GM19025 (cell line): Measurements from ENCODE around the gene WDR73.
A peak's percentile ranks its signal among the peaks of the same experiment; 100 is the strongest.
"Not testable (repeated sequence)": the region's sequence is repeated elsewhere in the genome, so short reads cannot be mapped to it uniquely, and the experiment has no call there.

Source experiments
- ATAC-seq: cut with Tn5 transposase; IDR thresholded peaks from one replicate; pipeline ENCODE4 v1.9.1; 2021; ENCODE audit warnings: mild to moderate bottlenecking, low read depth, moderate library complexity; ENCODE audit not compliant: unreplicated experiment

The WDR73 gene

DNA sequence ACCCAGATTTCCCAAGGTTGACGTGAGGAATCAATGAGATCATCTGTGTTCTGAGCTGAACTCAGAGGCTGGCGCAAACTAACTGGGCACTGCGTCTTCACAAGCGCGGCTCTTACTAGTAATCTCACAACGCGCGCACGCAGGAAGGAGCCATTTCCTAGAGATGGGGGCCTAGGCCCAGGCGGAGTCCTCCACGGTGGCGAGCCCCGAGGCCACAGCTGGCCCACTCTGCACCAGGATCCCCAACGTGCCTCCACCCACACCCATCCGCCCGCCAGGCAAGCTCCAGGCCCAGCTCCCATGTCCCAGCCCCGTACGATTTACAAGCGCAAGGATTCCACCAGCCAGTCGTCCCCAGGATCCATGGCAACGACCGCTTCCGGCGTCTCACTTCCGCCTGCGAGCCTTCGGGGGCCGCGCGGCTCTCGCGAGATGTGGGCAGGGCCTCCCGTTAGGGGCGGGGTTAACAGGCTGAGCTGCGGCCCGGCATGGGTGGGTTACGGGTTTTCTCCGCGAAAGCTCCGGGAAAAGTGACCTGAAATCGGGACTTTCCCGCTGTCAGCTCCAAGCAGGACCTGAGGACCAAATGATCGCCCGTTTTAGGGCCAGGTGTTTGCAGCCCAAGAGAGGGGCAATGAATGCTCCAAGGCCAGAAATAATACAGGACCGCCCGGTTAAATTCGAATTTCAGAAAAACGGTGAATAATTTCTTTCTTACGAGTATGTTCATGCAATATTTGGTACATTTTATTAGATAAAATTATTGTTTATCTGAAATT lies at the start of gene WDR73:
WDR73 (minus strand) TSS at position 374 of the 779 bp plus-strand sequence; CDS start at position 365, 9 bp downstream.
- ATAC-seq: peak; percentile 80

- ATAC-seq: no peak
These were observed 49.7 kb upstream of the WDR73 start for GRCh38 chr15:84703808-84704207.

DNA sequence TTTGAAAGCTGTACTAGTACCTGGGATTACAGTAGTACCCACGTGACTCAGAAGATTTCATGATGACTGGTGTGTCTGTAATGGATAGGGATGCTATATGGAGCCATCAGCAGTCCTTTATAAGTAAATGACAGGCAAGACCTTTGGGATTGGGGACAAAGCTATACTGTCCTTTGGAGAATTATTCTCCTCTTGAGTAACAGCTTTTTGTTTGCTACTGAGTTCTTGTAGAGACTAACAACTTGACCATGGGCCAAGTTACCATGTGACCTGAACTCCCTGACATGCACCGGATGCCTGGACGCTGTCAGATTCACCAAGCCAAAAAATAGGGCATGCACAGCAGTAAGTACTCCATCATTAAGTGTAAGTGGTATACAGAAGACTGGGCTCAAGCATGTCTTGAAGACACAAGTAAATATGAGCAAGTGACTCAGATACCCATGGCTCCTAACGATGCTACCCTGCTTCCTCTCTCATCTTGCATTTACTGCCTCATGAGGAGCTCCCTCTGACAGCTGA lies 48.9 kb upstream of the WDR73 start:
- ATAC-seq: no peak

DNA sequence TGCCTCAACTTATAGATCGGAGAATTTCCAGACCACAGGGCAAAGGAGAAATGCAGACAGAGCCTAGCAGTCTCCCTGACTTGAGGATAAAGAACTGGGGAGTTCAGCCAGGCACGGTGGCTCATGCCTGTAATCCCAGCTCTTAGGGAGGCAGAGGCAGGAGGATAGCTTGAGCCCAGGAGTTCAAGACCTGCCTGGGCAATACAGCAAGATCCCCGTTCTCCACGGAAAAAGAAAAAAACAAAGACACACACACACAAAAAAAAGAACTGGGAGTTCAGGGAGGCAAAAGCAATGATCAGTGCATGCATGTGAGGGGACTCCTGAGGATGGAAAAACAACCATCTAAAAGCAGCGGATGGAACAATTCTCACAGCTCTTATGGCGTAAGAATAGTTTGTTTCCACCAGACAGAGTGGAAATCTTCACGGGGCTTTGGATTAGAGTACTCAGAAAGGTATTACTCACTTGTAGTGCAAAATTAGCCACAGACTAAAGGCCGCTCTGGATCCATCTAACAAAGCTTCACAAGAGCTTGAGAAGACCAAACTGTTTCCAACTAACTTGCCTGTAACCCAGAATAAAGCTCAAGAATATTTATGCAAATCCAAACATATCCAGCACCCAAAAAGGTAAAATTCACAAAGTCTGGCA lies 45.6 kb upstream of the WDR73 start:
- no peak for ATAC-seq

DNA sequence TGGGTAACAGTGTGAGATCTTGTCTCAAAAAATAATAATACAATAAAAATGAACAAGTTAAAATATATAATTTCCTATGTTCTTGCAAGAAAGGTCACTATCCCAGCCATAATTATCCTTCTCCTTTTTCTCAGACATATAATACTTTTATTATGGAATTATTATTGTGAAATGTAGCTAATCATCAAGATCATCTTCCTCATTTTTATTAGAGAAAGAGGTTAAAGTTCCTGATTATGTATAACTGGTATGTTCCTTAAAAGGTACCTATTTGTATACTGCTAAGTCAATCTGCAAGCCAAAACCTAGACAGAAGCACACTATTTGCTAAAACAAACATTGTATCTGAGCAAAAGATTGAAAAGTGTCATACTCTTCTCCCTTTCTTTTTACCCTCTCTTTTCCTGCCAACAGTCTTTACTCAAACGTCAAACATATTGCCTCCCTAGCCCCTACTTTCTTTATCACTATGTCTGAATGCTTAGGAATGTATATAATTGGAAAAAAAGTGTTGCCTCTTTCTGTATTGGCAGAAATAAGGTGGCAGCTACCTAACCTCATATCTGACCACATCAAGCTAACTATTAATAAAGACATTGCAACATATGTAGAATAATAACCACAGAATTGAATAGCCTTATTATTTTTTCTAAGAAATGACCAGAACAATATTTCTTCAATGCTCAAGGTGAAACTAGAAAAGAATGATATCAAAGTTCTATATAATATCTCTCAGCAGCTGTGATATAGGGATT lies 43.3 kb upstream of the WDR73 start:
- no peak for ATAC-seq

DNA sequence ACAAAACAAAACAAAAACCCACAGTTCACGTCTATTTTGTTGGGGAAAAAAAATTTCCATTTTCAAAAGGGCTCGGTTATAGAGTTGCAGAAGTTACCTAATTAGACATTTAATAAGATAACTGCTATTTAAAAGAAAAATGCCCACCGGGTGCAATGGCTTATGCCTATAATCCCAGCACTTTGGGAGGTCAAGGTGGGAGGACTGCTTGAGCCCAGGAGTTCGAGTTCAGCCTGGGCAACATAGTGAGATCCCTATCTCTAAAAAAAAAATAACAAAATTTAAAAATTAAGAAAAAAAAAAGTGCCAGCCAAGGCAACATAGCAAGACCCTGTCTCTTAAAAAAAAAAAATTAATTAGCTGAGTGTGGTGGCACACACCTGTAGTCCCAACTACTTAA lies 42.7 kb upstream of the WDR73 start:
- ATAC-seq: no peak

DNA sequence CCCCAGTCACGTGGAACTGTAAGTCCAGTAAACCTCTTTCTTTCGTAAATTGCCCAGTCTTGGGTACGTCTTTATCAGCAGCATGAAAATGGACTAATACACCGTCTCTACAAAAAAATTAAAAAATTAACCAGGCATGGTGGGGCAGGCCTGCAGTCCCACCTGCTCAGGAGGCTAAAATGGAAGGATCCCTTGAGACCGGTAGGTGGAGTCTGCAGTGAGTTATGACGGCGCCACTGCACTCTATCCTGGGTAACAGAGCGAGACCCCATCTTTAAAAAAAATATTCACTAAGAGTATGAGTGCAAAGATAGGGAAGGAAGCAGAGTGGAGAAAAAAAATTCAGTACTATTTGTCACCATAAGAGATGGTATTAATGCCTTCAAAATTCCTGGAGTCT lies 36.3 kb upstream of the WDR73 start:
- no peak for ATAC-seq

DNA sequence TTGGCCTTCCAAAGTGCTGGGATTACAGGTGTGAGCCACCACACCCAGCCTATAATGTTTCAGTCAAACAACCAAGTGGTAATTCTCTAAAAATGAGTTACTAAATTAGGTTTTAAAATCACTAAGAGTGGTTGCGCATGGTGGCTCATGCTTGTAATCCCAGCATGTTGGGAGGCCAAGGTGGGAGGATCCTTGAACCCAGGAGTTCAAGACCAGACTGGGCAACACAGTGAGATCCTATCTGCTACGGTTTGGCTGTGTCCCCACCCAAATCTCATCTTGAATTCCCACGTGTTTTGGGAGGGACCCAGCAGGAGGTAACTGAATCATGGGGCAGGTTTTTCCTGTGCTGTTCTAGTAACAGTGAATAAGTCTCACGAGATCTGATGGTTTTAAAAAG lies 35.8 kb upstream of the WDR73 start:
- no peak for ATAC-seq

- not testable (repeated sequence) for ATAC-seq
These were observed 32.4 kb upstream of the WDR73 start for GRCh38 chr15:84686446-84686845.

DNA sequence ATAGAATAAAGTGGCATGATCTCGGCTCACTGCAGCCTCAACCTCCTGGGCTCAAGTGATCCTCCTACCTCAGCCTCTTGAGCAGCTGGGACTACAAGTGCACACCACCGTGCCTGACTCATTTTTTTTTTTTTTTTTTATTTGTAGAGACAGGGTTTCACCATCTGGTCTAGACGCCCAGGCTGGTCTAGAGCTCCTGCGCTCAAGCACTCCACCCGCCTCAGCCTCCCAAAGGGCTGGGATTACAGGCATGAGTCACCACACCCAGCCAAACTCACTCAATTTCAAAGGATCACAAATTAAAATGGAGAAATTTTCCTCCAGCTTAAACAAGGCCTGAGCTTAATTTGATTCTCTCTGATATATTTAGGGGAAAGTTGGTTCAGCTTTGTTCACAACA lies 31.2 kb upstream of the WDR73 start:
- no peak for ATAC-seq

GRCh38 chr15:84684092-84684491 lies 30.0 kb upstream of the WDR73 start:
- ATAC-seq: no peak

GRCh38 chr15:84681831-84682230 lies 27.7 kb upstream of the WDR73 start:
- ATAC-seq: no peak

- no peak for ATAC-seq
These were observed 17.1 kb upstream of the WDR73 start for GRCh38 chr15:84671211-84671610.

- ATAC-seq: no peak
These were observed 15.6 kb upstream of the WDR73 start for GRCh38 chr15:84669726-84670125.

DNA sequence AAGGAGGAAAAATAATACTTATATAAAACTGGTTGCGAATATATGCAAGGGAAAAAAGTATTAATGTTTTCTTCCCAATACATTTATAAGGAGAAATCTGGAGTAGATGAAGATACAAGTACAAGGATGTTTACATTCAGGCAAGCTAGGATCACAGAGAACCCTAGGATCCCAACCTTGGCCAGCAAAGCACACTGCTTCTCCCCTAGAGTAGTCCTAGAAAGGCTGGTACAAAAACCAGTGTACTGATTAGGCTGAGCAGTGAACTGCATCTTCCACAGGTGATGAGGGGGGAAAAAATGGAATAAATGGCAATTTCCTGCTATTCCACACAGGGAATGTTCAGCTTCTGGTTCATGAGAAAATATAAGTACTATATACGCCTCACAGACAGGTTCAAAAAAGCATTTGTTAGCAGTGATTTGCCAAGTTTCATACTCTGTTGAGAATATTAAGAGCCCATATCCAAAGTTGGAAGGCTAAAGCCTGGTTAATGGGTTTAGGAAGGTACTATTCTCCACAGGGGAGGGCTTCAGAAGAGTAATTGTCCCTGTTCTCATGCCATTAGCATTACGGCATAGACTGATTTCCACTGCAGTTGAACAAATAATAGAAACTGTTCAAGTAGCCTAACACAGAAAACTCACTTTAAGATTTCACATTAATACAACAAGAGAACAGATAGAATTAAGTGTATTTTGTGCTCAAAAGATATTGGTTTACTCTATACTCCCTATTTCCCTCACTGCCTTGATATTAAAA lies 14.3 kb upstream of the WDR73 start:
- ATAC-seq: no peak

DNA sequence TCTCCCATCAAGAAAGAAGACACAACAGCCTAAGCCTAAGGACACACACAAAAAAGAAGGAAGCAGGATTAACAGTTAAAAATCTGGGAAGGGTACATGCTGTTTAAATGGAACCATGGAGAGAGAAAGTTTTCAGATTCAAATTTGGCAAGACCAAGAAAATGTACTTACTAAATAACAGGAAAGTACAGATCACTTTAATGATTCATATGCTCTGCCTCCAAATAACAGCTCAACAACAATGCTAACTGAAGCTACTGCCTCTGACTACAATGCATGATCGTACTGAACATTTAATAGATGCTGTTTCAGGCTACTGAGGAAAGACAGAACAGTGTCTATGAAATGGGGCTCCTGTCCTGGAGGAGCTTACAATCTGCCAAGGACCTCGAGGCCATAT lies 12.3 kb upstream of the WDR73 start:
- ATAC-seq: no peak

DNA sequence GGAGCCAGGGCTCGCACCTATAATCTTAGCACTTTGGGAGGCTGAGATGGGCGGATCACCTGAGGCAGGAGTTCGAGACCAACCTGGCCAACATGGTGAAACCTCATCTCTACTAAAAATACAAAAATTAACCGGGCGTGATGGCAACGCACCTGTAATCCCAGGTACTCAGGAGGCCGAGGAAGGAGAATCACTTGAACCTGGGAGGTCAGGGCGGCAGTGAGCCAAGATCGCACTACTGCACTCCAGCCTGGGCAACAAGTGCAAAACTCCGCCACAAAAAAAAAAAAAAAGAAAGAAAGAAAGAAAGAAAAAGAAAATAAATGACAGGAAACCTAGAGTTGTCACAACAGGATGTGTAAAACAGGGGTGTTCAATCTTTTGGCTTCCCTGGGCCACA lies 6.9 kb upstream of the WDR73 start:
- no peak for ATAC-seq

DNA sequence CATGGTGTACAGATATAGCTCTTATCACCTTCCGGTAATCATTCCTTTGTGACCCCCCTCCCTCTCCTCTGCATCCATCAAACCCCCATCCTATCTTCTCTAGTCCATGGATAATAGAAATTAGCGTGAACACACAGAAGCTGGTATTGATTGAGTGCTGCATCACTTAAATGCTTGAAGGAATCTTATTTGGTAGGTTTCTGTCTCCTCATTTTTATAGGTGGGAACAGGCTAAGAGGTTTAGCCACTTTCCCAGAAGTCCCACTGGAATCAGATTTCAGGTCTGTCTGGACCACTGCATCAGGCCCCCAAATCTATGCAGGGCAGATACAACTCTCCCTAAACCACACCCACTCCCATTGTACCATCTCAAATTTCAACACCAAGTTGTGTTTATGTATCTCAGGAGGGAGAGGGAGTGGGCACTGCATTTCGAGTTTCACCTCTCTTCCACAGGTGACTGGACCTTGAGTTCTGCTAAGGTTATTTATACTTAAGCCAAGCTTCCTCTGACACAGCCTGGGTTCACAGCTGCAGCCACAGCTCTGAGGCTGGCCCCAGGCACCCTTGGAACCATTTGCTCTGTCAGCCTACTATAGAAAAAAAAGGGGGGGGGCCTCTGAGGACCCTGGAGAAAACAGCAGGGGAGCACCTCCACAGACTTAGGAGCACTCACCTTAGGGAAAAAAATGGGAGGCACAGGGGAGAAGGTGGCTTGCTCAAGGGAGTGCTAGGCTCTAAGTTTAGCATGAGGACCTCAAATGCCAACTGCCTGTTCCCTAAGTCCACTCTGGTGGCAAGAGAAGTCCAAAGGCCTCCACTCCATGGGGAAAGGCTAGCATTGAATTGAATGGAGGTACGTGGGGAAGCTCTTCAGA lies 6.1 kb upstream of the WDR73 start:
- ATAC-seq: no peak

GRCh38 chr15:84658788-84659411 lies 4.8 kb upstream of the WDR73 start:
- no peak for ATAC-seq
